ENCODE results near the gene CRK.

CRK gene

DNA sequence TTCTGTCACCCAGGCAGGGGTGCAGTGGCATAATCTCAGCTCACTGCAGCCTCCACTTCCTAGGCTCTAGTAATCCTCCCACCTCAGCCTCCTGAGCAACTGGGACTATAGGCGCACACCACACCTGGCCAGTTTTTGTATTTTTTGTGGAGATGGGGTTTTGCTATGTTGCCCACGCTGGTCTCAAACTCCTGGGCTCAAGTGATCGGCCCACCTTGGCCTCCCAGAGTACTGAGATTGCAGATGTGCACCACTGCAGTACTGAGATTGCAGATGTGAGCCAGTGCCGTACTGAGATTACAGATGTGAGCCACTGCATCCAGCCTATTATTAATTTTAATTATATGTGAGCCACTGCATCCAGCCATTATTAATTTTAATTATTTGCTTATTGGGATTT lies 13.8 kb downstream of the CRK start:
- Histone ChIP-seq H3K9ac (no peak overlapping the region), H3K36me3 (ENCODE audit: control insufficient read depth, insufficient read depth, low read length) (no peaks in the 10 kb centered on the region), H3K9me3 (ENCODE audit: control insufficient read depth, low read length) (no peaks in the 10 kb centered on the region), H2AFZ (no peak overlapping the region), H3K27ac (no peak overlapping the region), H3K27me3 (ENCODE audit: control insufficient read depth, insufficient read depth, low read length) (no peaks in the 10 kb centered on the region), H3K4me1 (peaks cover under 1% of the 10 kb centered on the region), H3K4me3 (ENCODE audit: low read depth, low read length) (no peak overlapping the region), H3K79me2 (peaks cover 82% of the 10 kb centered on the region), H3K4me2 (ENCODE audit: low read length) (no peak overlapping the region)
- no peak for TF ChIP-seq CTCF (IDR thresholded peaks at IDR 0.05)

DNA sequence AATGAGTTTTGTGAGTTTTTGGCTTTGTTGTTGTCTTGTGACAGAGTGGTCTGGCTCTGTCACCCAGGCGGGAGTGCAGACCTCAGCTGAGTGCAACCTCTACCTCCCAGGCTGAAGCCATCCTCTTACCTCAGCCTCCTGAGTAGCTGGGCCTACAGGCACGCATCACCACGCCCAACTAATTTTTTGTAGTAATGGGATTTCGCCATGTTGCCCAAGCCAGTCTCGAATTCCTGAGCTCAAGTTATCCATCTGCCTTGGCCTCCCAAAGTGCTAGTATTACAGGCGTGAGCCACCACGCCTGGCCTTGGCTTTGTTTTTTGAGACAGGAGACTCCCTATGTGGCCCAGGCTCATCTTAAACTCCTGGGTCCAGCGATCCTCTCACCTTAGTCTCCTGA lies 15.1 kb downstream of the CRK start:
- no peak overlapping the region for H3K9ac ChIP-seq
- no peaks in the 10 kb centered on the region for H3K27me3 ChIP-seq (ENCODE audit: control insufficient read depth, insufficient read depth, low read length)
- H3K9me3 ChIP-seq (ENCODE audit: control insufficient read depth, low read length), result no peaks in the 10 kb centered on the region
- no peak overlapping the region for H3K27ac ChIP-seq
- no peak overlapping the region for H3K4me3 ChIP-seq (ENCODE audit: low read depth, low read length)
- no peak for TF ChIP-seq CTCF (IDR thresholded peaks at IDR 0.05)
- no peaks in the 10 kb centered on the region for H3K36me3 ChIP-seq (ENCODE audit: control insufficient read depth, insufficient read depth, low read length)
- no peak overlapping the region for H2AFZ ChIP-seq
- no peaks in the 10 kb centered on the region for H3K4me1 ChIP-seq
- H3K79me2 ChIP-seq, result peaks cover 82% of the 10 kb centered on the region
- H3K4me2 ChIP-seq (ENCODE audit: low read length), result no peak overlapping the region

GRCh38 chr17:1438593-1439083 lies 17.4 kb downstream of the CRK start:
- Histone ChIP-seq H3K9ac (no peak overlapping the region), H3K9me3 (ENCODE audit: control insufficient read depth, low read length) (no peaks in the 10 kb centered on the region), H3K36me3 (ENCODE audit: control insufficient read depth, insufficient read depth, low read length) (no peaks in the 10 kb centered on the region), H3K27ac (no peak overlapping the region), H2AFZ (no peak overlapping the region), H3K4me1 (no peaks in the 10 kb centered on the region), H3K4me3 (ENCODE audit: low read depth, low read length) (no peak overlapping the region), H3K27me3 (ENCODE audit: control insufficient read depth, insufficient read depth, low read length) (no peaks in the 10 kb centered on the region), H3K79me2 (peaks cover 76% of the 10 kb centered on the region), H3K4me2 (ENCODE audit: low read length) (no peak overlapping the region)
- TF ChIP-seq CTCF (IDR thresholded peaks at IDR 0.05), result no peak

- Histone ChIP-seq H3K9ac (no peak overlapping the region), H3K27me3 (ENCODE audit: control insufficient read depth, insufficient read depth, low read length) (no peaks in the 10 kb centered on the region), H3K4me2 (ENCODE audit: low read length) (no peak overlapping the region), H3K9me3 (ENCODE audit: control insufficient read depth, low read length) (no peaks in the 10 kb centered on the region), H2AFZ (no peak overlapping the region), H3K4me3 (ENCODE audit: low read depth, low read length) (no peak overlapping the region), H3K4me1 (no peaks in the 10 kb centered on the region), H3K36me3 (ENCODE audit: control insufficient read depth, insufficient read depth, low read length) (no peaks in the 10 kb centered on the region), H3K27ac (no peak overlapping the region), H3K79me2 (peaks cover 69% of the 10 kb centered on the region)
- TF ChIP-seq CTCF (IDR thresholded peaks at IDR 0.05), result no peak
Measured at GRCh38 chr17:1435326-1435725, 20.7 kb downstream of the CRK start.

- H3K4me1 ChIP-seq, result no peaks in the 10 kb centered on the region
- no peak overlapping the region for H3K4me3 ChIP-seq (ENCODE audit: low read depth, low read length)
- no peaks in the 10 kb centered on the region for H3K27me3 ChIP-seq (ENCODE audit: control insufficient read depth, insufficient read depth, low read length)
- H3K27ac ChIP-seq, result no peak overlapping the region
- H3K79me2 ChIP-seq, result peaks cover 69% of the 10 kb centered on the region
- no peak overlapping the region for H2AFZ ChIP-seq
- no peaks in the 10 kb centered on the region for H3K36me3 ChIP-seq (ENCODE audit: control insufficient read depth, insufficient read depth, low read length)
- no peak overlapping the region for H3K4me2 ChIP-seq (ENCODE audit: low read length)
- no peaks in the 10 kb centered on the region for H3K9me3 ChIP-seq (ENCODE audit: control insufficient read depth, low read length)
- H3K9ac ChIP-seq, result no peak overlapping the region
- no peak for TF ChIP-seq CTCF (IDR thresholded peaks at IDR 0.05)
Measured at GRCh38 chr17:1434150-1434549, 21.9 kb downstream of the CRK start.
